ENCODE data around the gene MATN3. TPM values are rescaled to one million over a fixed set of nuclear protein-coding genes. Genes with fewer than 3 reads are reported as not detected.
"Not testable (repeated sequence)": the region's sequence is repeated elsewhere in the genome, so short reads cannot be mapped to it uniquely, and the experiment has no call there.

MATN3 gene
- total RNA-seq, 1 donor from 2014 or later, result 0.45 TPM

- Mint-ChIP-seq H3K4me1 (peaks cover 30% of the 10 kb centered on the region), H3K27me3 (ENCODE audit: insufficient read depth, low read depth) (no peaks in the 10 kb centered on the region), H3K27ac (no peak overlapping the region), H3K4me3 (no peak overlapping the region), H3K9me3 (no peaks in the 10 kb centered on the region), H3K36me3 (peaks cover 8% of the 10 kb centered on the region)
- peak overlapping the region; percentile 92 for H3K4me3 ChIP-seq
- H4K20me1 ChIP-seq (ENCODE audit: low read depth), result peaks cover 48% of the 10 kb centered on the region
- H3K27me3 ChIP-seq, result no peaks in the 10 kb centered on the region
- peaks cover 27% of the 10 kb centered on the region for H3K4me1 ChIP-seq
- peaks cover 40% of the 10 kb centered on the region for H3F3A ChIP-seq (ENCODE audit: low read depth)
- peaks cover 66% of the 10 kb centered on the region for H3K79me2 ChIP-seq (ENCODE audit: low read depth)
- TF ChIP-seq EZH2 (IDR thresholded peaks at IDR 0.05) (no peak), CTCF (IDR thresholded peaks at IDR 0.05) (no peak), EZH2phosphoT487 (IDR thresholded peaks at IDR 0.05) (no peak)
- H3K27ac ChIP-seq, result peak overlapping the region; percentile 85
- H3K36me3 ChIP-seq, result no peaks in the 10 kb centered on the region
- peak overlapping the region; percentile 79 for H3K9ac ChIP-seq
- H3K4me2 ChIP-seq, result peak overlapping the region; percentile 94
- peak; percentile 58 for DNase-seq (ENCODE audit: low spot score)
- no peaks in the 10 kb centered on the region for H3K9me3 ChIP-seq (ENCODE audit: low read depth)
- H2AFZ ChIP-seq (replicated peaks), result no peak overlapping the region
Measured at GRCh38 chr2:20049637-20050036, 37.2 kb upstream of the MATN3 start.

GRCh38 chr2:20048488-20049448, 36.3 kb upstream of the MATN3 start:
- Histone ChIP-seq H3K27ac (peak overlapping the region; percentile 85), H3K4me2 (peak overlapping the region; percentile 94), H3K27me3 (no peaks in the 10 kb centered on the region), H4K20me1 (ENCODE audit: low read depth) (peaks cover 56% of the 10 kb centered on the region), H3K36me3 (no peaks in the 10 kb centered on the region), H3K9me3 (ENCODE audit: low read depth) (no peaks in the 10 kb centered on the region), H3K4me3 (peak overlapping the region; percentile 92), H3K9ac (peak overlapping the region; percentile 11), H3K79me2 (ENCODE audit: low read depth) (peaks cover 75% of the 10 kb centered on the region), H2AFZ (replicated peaks) (no peak overlapping the region), H3F3A (ENCODE audit: low read depth) (peaks cover 40% of the 10 kb centered on the region), H3K4me1 (peaks cover 36% of the 10 kb centered on the region)
- H3K4me1 Mint-ChIP-seq, result peaks cover 32% of the 10 kb centered on the region
- H3K27me3 Mint-ChIP-seq (ENCODE audit: insufficient read depth, low read depth), result no peaks in the 10 kb centered on the region
- peak; percentile 70 for DNase-seq (ENCODE audit: low spot score)
- peaks cover 8% of the 10 kb centered on the region for H3K36me3 Mint-ChIP-seq
- no peak for TF ChIP-seq EZH2phosphoT487 (IDR thresholded peaks at IDR 0.05)
- H3K9me3 Mint-ChIP-seq, result no peaks in the 10 kb centered on the region
- H3K4me3 Mint-ChIP-seq, result peak overlapping the region; percentile 59
- no peak overlapping the region for H3K27ac Mint-ChIP-seq

GRCh38 chr2:20045712-20046292, 33.3 kb upstream of the MATN3 start:
- not testable (repeated sequence) for H3K4me2 ChIP-seq; H3K4me3 Mint-ChIP-seq; H3K9me3 Mint-ChIP-seq; H3K27me3 Mint-ChIP-seq (ENCODE audit: insufficient read depth, low read depth); H3K4me3 ChIP-seq; H3K27ac Mint-ChIP-seq; H3K36me3 ChIP-seq; H3K36me3 Mint-ChIP-seq; H3K9ac ChIP-seq; H3K9me3 ChIP-seq (ENCODE audit: low read depth); H3K27me3 ChIP-seq; DNase-seq (ENCODE audit: low spot score); H2AFZ ChIP-seq (replicated peaks); H3K27ac ChIP-seq
- H3F3A ChIP-seq (ENCODE audit: low read depth), result peaks cover 28% of the 10 kb centered on the region
- peaks cover 35% of the 10 kb centered on the region for H3K4me1 ChIP-seq
- peaks cover 37% of the 10 kb centered on the region for H3K4me1 Mint-ChIP-seq
- peaks cover 98% of the 10 kb centered on the region for H3K79me2 ChIP-seq (ENCODE audit: low read depth)
- peaks cover 86% of the 10 kb centered on the region for H4K20me1 ChIP-seq (ENCODE audit: low read depth)

GRCh38 chr2:20044778-20045177, 32.3 kb upstream of the MATN3 start:
- no peak overlapping the region for H2AFZ ChIP-seq (replicated peaks)
- H3K36me3 Mint-ChIP-seq, result peaks cover 7% of the 10 kb centered on the region
- peaks cover 98% of the 10 kb centered on the region for H3K79me2 ChIP-seq (ENCODE audit: low read depth)
- no peaks in the 10 kb centered on the region for H3K27me3 ChIP-seq
- no peaks in the 10 kb centered on the region for H3K27me3 Mint-ChIP-seq (ENCODE audit: insufficient read depth, low read depth)
- H4K20me1 ChIP-seq (ENCODE audit: low read depth), result peaks cover 94% of the 10 kb centered on the region
- H3K4me1 Mint-ChIP-seq, result peaks cover 35% of the 10 kb centered on the region
- no peaks in the 10 kb centered on the region for H3K36me3 ChIP-seq
- peaks cover 35% of the 10 kb centered on the region for H3K4me1 ChIP-seq
- DNase-seq (ENCODE audit: low spot score), result no peak
- H3K9me3 ChIP-seq (ENCODE audit: low read depth), result no peaks in the 10 kb centered on the region
- no peak overlapping the region for H3K4me3 ChIP-seq
- H3F3A ChIP-seq (ENCODE audit: low read depth), result peaks cover 18% of the 10 kb centered on the region
- H3K9me3 Mint-ChIP-seq, result no peaks in the 10 kb centered on the region
- H3K4me2 ChIP-seq, result peak overlapping the region; percentile 23
- no peak for TF ChIP-seq EZH2 (IDR thresholded peaks at IDR 0.05)
- TF ChIP-seq EZH2phosphoT487 (IDR thresholded peaks at IDR 0.05), result no peak
- no peak for TF ChIP-seq CTCF (IDR thresholded peaks at IDR 0.05)
- no peak overlapping the region for H3K27ac ChIP-seq
- no peak overlapping the region for H3K9ac ChIP-seq
- no peak overlapping the region for H3K27ac Mint-ChIP-seq
- H3K4me3 Mint-ChIP-seq, result no peak overlapping the region
